Measurements from ENCODE around the gene RILPL1.
"Not testable (repeated sequence)": the region's sequence is repeated elsewhere in the genome, so short reads cannot be mapped to it uniquely, and the experiment has no call there.

Gene RILPL1

GRCh38 chr12:123523518-123523917 lies 10.0 kb downstream of the RILPL1 start:
- H3K27ac ChIP-seq: no peak overlapping the region
- H3K4me3 ChIP-seq: no peak overlapping the region
- TF ChIP-seq POLR2AphosphoS5 (IDR thresholded peaks at IDR 0.05; ENCODE audit: borderline replicate concordance, low read depth, low read length): no peak
- no peak for TF ChIP-seq FOXP2 (optimal IDR thresholded peaks at IDR 0.05; ENCODE audit: control extremely low read depth, extremely low read length, insufficient read depth)
- TF ChIP-seq EZH2 (IDR thresholded peaks at IDR 0.05): no peak
- DNase-seq (ENCODE audit: low read depth, low spot score): no peak
- no peaks in the 10 kb centered on the region for H3K9me3 ChIP-seq (ENCODE audit: low read depth, low read length)
- H3K9ac ChIP-seq (ENCODE audit: insufficient read length): no peak overlapping the region
- H3K36me3 ChIP-seq (ENCODE audit: insufficient read depth, low read length): peaks cover 12% of the 10 kb centered on the region; the same call in 1 of the 2 replicates

- H3K9ac ChIP-seq (ENCODE audit: insufficient read length): no peak overlapping the region
- H3K27ac ChIP-seq: no peak overlapping the region
- H3K4me3 ChIP-seq: no peak overlapping the region
- H3K36me3 ChIP-seq (ENCODE audit: insufficient read depth, low read length): peaks cover 12% of the 10 kb centered on the region; the same call in 1 of the 2 replicates
- H3K9me3 ChIP-seq (ENCODE audit: low read depth, low read length): no peaks in the 10 kb centered on the region
- TF ChIP-seq FOXP2 (optimal IDR thresholded peaks at IDR 0.05; ENCODE audit: control extremely low read depth, extremely low read length, insufficient read depth): no peak
- TF ChIP-seq EZH2 (IDR thresholded peaks at IDR 0.05): no peak
- TF ChIP-seq POLR2AphosphoS5 (IDR thresholded peaks at IDR 0.05; ENCODE audit: borderline replicate concordance, low read depth, low read length): no peak
- DNase-seq (ENCODE audit: low read depth, low spot score): no peak
Observed at GRCh38 chr12:123522164-123522563, 11.4 kb downstream of the RILPL1 start.

GRCh38 chr12:123520567-123521474 lies 12.7 kb downstream of the RILPL1 start:
- Histone ChIP-seq H3K9me3 (ENCODE audit: low read depth, low read length) (no peaks in the 10 kb centered on the region), H3K27ac (no peak overlapping the region), H3K4me3 (no peak overlapping the region), H3K9ac (ENCODE audit: insufficient read length) (no peak overlapping the region), H3K36me3 (ENCODE audit: insufficient read depth, low read length) (peaks cover 12% of the 10 kb centered on the region; the same call in 1 of the 2 replicates)
- TF ChIP-seq EZH2 (IDR thresholded peaks at IDR 0.05): no peak
- TF ChIP-seq POLR2AphosphoS5 (IDR thresholded peaks at IDR 0.05; ENCODE audit: borderline replicate concordance, low read depth, low read length): no peak
- TF ChIP-seq FOXP2 (optimal IDR thresholded peaks at IDR 0.05; ENCODE audit: control extremely low read depth, extremely low read length, insufficient read depth): no peak
- DNase-seq (ENCODE audit: low read depth, low spot score): no peak

GRCh38 chr12:123519141-123520001 lies 14.1 kb downstream of the RILPL1 start:
- TF ChIP-seq FOXP2 (optimal IDR thresholded peaks at IDR 0.05; ENCODE audit: control extremely low read depth, extremely low read length, insufficient read depth) (no peak), POLR2AphosphoS5 (IDR thresholded peaks at IDR 0.05; ENCODE audit: borderline replicate concordance, low read depth, low read length) (no peak), EZH2 (IDR thresholded peaks at IDR 0.05) (no peak)
- Histone ChIP-seq H3K9me3 (ENCODE audit: low read depth, low read length) (no peaks in the 10 kb centered on the region), H3K4me3 (no peak overlapping the region), H3K9ac (ENCODE audit: insufficient read length) (no peak overlapping the region), H3K27ac (no peak overlapping the region), H3K36me3 (ENCODE audit: insufficient read depth, low read length) (peaks cover 12% of the 10 kb centered on the region; the same call in 1 of the 2 replicates)
- no peak for DNase-seq (ENCODE audit: low read depth, low spot score)

GRCh38 chr12:123516216-123516780 lies 17.2 kb downstream of the RILPL1 start:
- H3K4me3 ChIP-seq: no peak overlapping the region
- H3K9ac ChIP-seq (ENCODE audit: insufficient read length): no peak overlapping the region
- peaks cover 14% of the 10 kb centered on the region; the same call in 1 of the 2 replicates for H3K36me3 ChIP-seq (ENCODE audit: insufficient read depth, low read length)
- TF ChIP-seq FOXP2 (optimal IDR thresholded peaks at IDR 0.05; ENCODE audit: control extremely low read depth, extremely low read length, insufficient read depth) (no peak), EZH2 (IDR thresholded peaks at IDR 0.05) (no peak), POLR2AphosphoS5 (IDR thresholded peaks at IDR 0.05; ENCODE audit: borderline replicate concordance, low read depth, low read length) (no peak)
- DNase-seq (ENCODE audit: low read depth, low spot score): no peak
- no peak overlapping the region for H3K27ac ChIP-seq
- no peaks in the 10 kb centered on the region for H3K9me3 ChIP-seq (ENCODE audit: low read depth, low read length)

GRCh38 chr12:123514582-123515221 lies 18.8 kb downstream of the RILPL1 start:
- not testable (repeated sequence) for DNase-seq (ENCODE audit: low read depth, low spot score); H3K36me3 ChIP-seq (ENCODE audit: insufficient read depth, low read length); H3K4me3 ChIP-seq

GRCh38 chr12:123513805-123514204 lies 19.7 kb downstream of the RILPL1 start:
- Histone ChIP-seq H3K36me3 (ENCODE audit: insufficient read depth, low read length) (peaks cover 8% of the 10 kb centered on the region; the same call in 1 of the 2 replicates), H3K9me3 (ENCODE audit: low read depth, low read length) (no peaks in the 10 kb centered on the region), H3K4me3 (no peak overlapping the region), H3K9ac (ENCODE audit: insufficient read length) (no peak overlapping the region), H3K27ac (peak overlapping the region; percentile 42; the same call in 1 of the 2 replicates)
- no peak for TF ChIP-seq POLR2AphosphoS5 (IDR thresholded peaks at IDR 0.05; ENCODE audit: borderline replicate concordance, low read depth, low read length)
- no peak for TF ChIP-seq FOXP2 (optimal IDR thresholded peaks at IDR 0.05; ENCODE audit: control extremely low read depth, extremely low read length, insufficient read depth)
- no peak for TF ChIP-seq EZH2 (IDR thresholded peaks at IDR 0.05)
- no peak for DNase-seq (ENCODE audit: low read depth, low spot score)

More at GRCh38 chr12:123514582-123515221, 18.8 kb downstream of the RILPL1 start:
- H3K27ac ChIP-seq; H3K9ac ChIP-seq (ENCODE audit: insufficient read length); H3K9me3 ChIP-seq (ENCODE audit: low read depth, low read length): not testable (repeated sequence)
